RPMI7951 (cell line): ENCODE data around the gene TCEAL6. TPM values are rescaled to one million over a fixed set of nuclear protein-coding genes. Genes with fewer than 3 reads are reported as not detected.
"Not testable (repeated sequence)": the region's sequence is repeated elsewhere in the genome, so short reads cannot be mapped to it uniquely, and the experiment has no call there.

Experiments used
- DNase-seq: peaks from one replicate; pipeline ENCODE4 v3.0.0-alpha.2; 2012; ENCODE audit warnings: low read depth
- total RNA-seq: library from RNA; depleted of rRNA; stranded (reverse); fragments of >200 nt; shearing (Covaris generic); gene quantifications from 2 replicates; pipeline ENCODE4 v1.2.3, GENCODE V29; 2014; rRNA removed

Gene TCEAL6
- total RNA-seq, result not detected in 2 replicates

DNA sequence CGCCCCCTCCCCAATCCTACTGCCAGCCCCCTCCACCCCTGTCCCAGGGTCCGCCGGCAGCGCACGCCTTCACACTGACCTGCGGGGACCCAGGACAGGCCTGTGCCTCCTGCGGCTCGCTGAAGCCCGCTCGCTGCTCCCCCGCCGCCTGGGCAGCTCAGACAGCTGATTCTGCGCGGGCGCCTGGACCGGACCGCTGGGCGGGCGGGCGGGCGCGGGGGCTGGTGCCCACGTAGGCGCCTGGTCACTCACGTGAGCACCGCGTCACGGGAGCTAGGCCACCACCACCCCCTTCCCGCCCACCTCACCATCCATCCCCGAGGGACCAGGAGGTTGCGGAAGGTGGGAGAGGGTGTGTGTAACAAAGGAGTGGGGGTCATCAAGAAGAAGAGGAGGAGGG is at the start of gene TCEAL6:
TCEAL6 (minus strand) TSS at position 208 of the 400 bp plus-strand sequence.
- DNase-seq, result not testable (repeated sequence)

GRCh38 chrX:102185967-102186720 is 43.9 kb upstream of the TCEAL6 start:
- DNase-seq, result no peak

GRCh38 chrX:102155806-102156179 is 13.5 kb upstream of the TCEAL6 start, which contains the start of gene BEX5:
Gene BEX5 (minus strand): TSS chrX:102155977. CDS start chrX:102154265, 1,712 bp downstream.
- DNase-seq, result peak; percentile 60

DNA sequence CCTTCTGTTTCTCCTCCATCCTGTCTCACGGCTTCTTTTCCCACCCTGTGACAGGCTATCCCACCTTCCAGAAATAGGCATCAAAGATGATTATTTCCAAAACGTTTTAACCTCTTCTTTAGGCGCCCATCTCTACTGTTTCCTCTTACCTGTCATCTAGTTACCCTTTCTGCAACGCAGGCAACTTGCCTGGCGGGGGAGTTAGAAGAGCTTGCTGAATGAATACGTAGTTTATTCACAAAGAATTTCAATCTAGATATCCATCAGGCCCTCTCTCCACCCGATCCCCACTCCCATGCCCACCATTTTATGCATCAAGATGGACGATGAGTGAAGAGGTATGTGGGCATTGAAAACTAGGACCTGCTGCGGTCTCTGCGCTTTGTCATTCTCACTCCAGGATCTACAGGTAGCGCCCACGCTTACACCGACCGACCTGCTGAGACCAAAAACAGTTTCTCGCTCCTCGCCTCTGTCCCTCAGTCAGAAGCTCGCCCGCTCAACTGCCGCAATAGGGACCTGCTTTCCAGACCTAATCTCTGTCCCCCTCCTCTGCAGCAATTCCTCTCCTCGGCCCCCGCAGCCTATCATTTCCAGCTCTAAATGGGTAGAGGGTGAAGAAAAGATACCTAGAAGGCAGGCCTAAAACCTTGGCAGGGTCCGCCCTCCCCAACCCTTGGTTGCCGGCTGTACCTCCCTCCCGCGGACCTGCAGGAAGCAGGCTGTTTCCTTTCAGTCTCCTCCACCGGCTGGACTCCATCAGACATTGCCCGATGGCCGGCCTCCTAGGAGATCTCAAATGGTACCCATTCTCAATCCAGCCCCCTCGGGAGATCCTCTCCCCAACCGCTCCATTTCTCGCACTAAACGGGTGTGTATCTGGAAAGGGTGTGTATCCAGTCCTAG is 12.9 kb upstream of the TCEAL6 start:
- DNase-seq, result no peak

DNA sequence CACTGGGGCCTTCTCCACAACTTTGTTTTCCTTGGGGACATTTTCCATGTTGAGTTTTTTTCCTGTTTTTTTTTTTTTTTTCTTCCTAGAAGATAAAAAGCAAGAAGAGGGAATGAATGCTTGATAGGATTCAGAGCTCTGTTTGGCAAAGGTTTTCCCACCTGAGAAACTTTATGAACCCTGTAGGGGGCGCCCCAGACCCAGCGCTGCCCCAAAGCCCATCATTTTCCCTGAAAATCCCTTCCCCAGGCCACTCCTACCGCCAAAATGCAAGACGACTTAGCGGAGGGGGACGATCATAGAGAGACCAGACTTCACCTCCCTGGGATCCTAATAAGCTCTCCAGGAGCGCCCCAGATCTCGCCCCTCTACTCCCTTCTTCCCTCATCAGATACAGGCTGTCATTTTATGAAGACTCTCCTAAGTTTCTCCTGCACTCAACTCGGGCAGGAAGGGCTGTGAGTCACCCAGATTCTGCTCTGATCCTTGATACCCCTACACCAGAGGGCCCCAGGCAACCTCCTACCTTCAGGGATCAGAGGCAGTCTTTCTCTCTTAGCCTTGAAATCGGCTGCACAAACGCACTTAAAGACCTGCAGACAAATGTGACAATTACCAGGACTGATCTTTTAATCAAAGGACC is 12.1 kb upstream of the TCEAL6 start:
- no peak for DNase-seq

GRCh38 chrX:102141631-102142030 is 650 bp downstream of the TCEAL6 start:
- DNase-seq, result not testable (repeated sequence)

- not testable (repeated sequence) for DNase-seq
Observed at GRCh38 chrX:102140876-102141275, 1.4 kb downstream of the TCEAL6 start.

DNA sequence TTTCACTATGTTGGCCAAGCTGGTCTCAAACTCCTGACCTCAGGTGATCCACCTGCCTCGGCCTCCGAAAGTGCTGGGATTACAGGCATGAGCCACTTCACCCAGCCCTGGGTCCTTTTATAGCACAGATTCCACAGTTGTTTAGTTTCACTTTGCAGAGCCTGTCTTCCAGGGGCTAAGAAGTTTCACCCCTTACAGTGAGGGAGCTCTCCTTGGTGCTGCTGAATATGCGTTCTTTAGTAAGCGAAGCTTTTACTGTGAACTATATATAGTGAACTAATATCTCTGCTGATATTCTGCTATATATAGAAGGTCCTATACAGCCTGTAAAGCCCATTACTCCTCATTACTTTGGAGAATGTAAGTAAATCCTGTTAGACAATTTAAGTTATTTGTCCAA is 4.2 kb downstream of the TCEAL6 start:
- peak; percentile 2 for DNase-seq

DNA sequence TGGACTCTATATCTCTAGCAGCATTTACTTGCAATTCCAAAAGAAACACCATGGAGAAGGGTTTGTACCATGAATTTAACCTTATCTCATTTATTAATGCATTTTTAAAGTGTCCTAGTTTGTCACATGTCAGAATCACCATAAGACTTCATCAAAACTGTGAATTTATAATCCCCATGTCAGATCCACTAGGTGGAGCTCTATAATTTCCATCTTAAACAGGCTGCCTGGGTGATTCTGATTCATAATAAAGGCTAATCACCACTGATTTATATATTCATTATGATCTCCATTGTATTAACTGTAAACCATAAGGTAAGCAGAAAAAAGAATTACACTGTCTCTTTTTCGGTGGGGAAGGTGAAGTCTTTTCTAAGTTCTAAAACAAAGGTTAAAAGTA is 12.8 kb downstream of the TCEAL6 start:
- DNase-seq, result peak; percentile 3

GRCh38 chrX:102126863-102127262 is 15.4 kb downstream of the TCEAL6 start:
- no peak for DNase-seq

DNA sequence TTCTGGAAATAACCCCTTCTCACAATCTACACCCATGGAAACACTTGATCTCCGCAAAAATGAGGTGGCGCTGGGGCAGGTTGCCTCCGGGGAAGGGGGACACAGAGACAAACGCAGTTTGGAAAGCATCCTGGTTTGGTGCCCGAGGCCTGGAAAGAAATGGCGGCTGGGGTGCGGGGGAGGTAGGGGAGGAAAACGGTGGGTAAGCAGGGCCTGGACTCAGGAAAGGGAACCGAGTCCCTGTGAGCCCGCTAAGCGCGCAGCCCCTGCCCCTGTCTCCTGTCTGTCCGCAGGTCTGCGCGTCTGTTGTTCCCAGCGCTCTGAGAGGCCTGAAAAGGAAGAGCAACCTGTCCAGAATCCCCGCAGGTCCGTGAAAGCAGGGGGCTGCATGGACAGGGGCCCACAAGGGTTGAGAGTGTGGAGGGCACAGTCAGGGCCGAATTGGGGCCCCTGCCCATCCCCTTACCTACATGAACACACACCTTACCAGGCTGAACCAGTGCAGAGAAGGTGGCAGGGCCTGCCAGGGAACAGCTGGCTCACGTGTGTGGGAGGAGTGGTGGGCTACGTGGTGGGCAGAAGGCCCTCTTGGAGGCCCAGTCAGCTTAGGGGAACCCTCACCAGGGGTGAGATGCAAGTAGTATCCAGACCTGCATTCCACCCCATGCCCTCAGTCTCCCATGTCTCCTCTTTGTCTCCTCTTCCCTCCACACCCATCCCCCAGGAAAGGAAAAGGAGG is 16.0 kb downstream of the TCEAL6 start:
- DNase-seq, result not testable (repeated sequence)

DNA sequence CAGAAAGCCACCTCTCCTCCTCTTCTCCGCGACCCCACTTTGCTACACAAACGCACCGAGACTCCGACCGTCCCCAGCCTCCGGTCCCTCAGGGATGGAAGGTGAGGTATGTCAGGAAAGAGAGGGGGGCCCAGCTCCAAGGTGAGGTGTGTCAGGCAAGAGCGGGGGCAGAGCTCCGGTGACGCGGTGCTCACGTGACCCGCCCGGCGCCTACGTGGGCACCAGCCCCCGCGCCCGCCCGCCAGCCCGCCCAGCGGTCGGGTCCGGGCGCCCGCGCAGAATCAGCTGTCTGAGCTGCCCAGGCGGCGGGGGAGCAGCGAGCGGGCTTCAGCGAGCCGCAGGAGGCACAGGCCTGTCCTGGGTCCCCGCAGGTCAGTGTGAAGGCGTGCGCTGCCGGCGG is 16.8 kb downstream of the TCEAL6 start, which contains the start of gene TCEAL2:
TCEAL2 (plus strand) TSS at position 244 of the 400 bp plus-strand sequence. CDS start 1,152 bp downstream, outside the sequence.
- not testable (repeated sequence) for DNase-seq

- DNase-seq, result not testable (repeated sequence)
Observed at GRCh38 chrX:102125014-102125413, 17.3 kb downstream of the TCEAL6 start.

DNA sequence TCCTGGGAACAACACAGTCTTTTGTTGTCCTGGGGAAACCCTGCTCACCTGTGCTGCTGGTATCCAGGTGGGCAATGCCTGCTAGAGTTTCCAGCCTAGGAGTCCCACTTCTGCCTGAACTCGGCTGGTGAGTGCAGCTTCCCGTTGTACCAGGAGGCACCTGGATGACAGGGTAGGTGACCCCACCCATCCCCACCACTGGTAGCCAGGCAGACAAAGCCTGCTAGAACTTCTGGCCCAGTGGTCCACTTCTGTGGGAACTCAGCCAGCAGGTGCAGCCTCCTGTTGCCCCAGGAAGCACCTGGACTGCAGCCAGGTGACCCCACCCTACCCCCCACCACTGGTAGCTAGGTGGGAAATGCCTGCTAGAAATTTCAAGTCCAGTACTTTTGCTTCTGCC is 26.5 kb downstream of the TCEAL6 start:
- no peak for DNase-seq

DNA sequence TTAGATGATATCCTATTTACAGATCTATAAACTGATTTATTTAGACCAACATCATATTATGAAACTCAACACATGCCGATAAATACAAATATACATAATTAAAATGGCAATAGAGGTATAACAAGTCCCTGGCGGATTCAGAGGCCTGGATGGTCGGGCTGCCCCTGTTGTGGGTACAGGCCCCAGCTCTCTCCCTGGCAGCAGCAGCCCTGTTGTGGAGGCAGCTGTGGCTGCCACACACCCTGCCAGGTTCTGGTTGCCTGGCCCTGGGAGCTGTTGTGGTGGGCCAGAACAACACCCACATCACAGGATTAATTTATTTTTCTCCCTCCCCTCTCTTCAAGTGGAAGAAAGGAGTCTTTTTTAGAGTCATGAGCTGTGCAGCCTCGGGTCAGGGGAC is 28.9 kb downstream of the TCEAL6 start:
- DNase-seq, result no peak

Other genes with a start within 250 kb of the TCEAL6 start
- not detected in 2 replicates for gene ZMAT1, start 210.5 kb downstream of the TCEAL6 start, total RNA-seq
- gene TCEAL2, start 16.8 kb downstream of the TCEAL6 start, total RNA-seq, result not detected in 2 replicates
- gene BEX5, start 13.5 kb upstream of the TCEAL6 start, total RNA-seq, result 0.60 TPM in 1 of 2 replicates, not detected in the other
- gene TCP11X1, start 72.8 kb upstream of the TCEAL6 start, total RNA-seq, result not detected in 2 replicates
- gene NXF2, start 104.7 kb upstream of the TCEAL6 start, total RNA-seq, result not detected in 2 replicates